ENCODE measurements around the gene CERS6. TPM values are rescaled to one million over a fixed set of nuclear protein-coding genes. Genes with fewer than 3 reads are reported as not detected.

CERS6 gene
- total RNA-seq, 1 experiment from 2014 or later: 30.3 TPM

GRCh38 chr2:168798888-168799410 is 342.9 kb downstream of the CERS6 start:
- DNase-seq (ENCODE audit: low read depth, low spot score) (no peak), ATAC-seq (no peak)
- TF ChIP-seq CTCF (IDR thresholded peaks at IDR 0.05) (no peak), SIN3A (IDR thresholded peaks at IDR 0.05; ENCODE audit: borderline replicate concordance, insufficient read depth, low read depth, low read length) (no peak), TCF7L2 (IDR thresholded peaks at IDR 0.05; ENCODE audit: low read depth, low read length) (no peak), REST (IDR thresholded peaks at IDR 0.05; ENCODE audit: insufficient read depth in 1 of 2, low read depth in 2 of 2, low read length in 1 of 2) (no peak), POLR2AphosphoS5 (IDR thresholded peaks at IDR 0.05; ENCODE audit: low read depth, low read length) (no peak)
- in situ Hi-C loops (cut with HindIII; ENCODE audit: low pct_unique_long_range_greater_than_20kb, low sequenced_read_pairs) (no loop called here), intact Hi-C loops (cut with micrococcal nuclease; ENCODE audit: unreplicated experiment) (no loop called here)
- Histone ChIP-seq H3K4me3 (ENCODE audit: low read depth in 2 of 2, low read length in 2 of 2) (no peak overlapping the region), H3K27me3 (ENCODE audit: control insufficient read depth, insufficient read depth, low read length) (peaks cover 3% of the 10 kb centered on the region; the same call in 1 of the 2 replicates), H3K36me3 (ENCODE audit: control insufficient read depth, insufficient read depth, low read length) (no peaks in the 10 kb centered on the region), H3K27ac (ENCODE audit: low read length) (no peak overlapping the region), H3K9me3 (ENCODE audit: control insufficient read depth, insufficient read depth, low read depth, low read length) (no peaks in the 10 kb centered on the region), H3K4me1 (ENCODE audit: control insufficient read depth, insufficient read depth, low read length) (no peaks in the 10 kb centered on the region)
- POLR2A ChIA-PET: no interaction called here
- CTCF ChIA-PET: no interaction called here
- BruUV-seq (replicated peaks): no TSS peak

- no peaks in the 10 kb centered on the region for H3K4me1 ChIP-seq (ENCODE audit: control insufficient read depth, insufficient read depth, low read length)
- peaks cover 2% of the 10 kb centered on the region; the same call in 1 of the 2 replicates for H3K27me3 ChIP-seq (ENCODE audit: control insufficient read depth, insufficient read depth, low read length)
- DNase-seq (ENCODE audit: low read depth, low spot score) (no peak), ATAC-seq (no peak)
- H3K27ac ChIP-seq (ENCODE audit: low read length): no peak overlapping the region
- no peaks in the 10 kb centered on the region for H3K9me3 ChIP-seq (ENCODE audit: control insufficient read depth, insufficient read depth, low read depth, low read length)
- no peaks in the 10 kb centered on the region for H3K36me3 ChIP-seq (ENCODE audit: control insufficient read depth, insufficient read depth, low read length)
- TF ChIP-seq TCF7L2 (IDR thresholded peaks at IDR 0.05; ENCODE audit: low read depth, low read length) (no peak), REST (IDR thresholded peaks at IDR 0.05; ENCODE audit: insufficient read depth in 1 of 2, low read depth in 2 of 2, low read length in 1 of 2) (no peak), SIN3A (IDR thresholded peaks at IDR 0.05; ENCODE audit: borderline replicate concordance, insufficient read depth, low read depth, low read length) (no peak), CTCF (IDR thresholded peaks at IDR 0.05) (no peak), POLR2AphosphoS5 (IDR thresholded peaks at IDR 0.05; ENCODE audit: low read depth, low read length) (no peak)
- ChIA-PET POLR2A (interaction anchor here (0.7 kb wide), 1 partner anchor 12 kb away, joined by 6 read pairs; no protein-coding TSS in a partner anchor), CTCF (no interaction called here)
- no TSS peak for BruUV-seq (replicated peaks)
- in situ Hi-C loops (cut with HindIII; ENCODE audit: low pct_unique_long_range_greater_than_20kb, low sequenced_read_pairs) (no loop called here), intact Hi-C loops (cut with micrococcal nuclease; ENCODE audit: unreplicated experiment) (no loop called here)
- no peak overlapping the region for H3K4me3 ChIP-seq (ENCODE audit: low read depth in 2 of 2, low read length in 2 of 2)
Measured at GRCh38 chr2:168801471-168801870, 345.4 kb downstream of the CERS6 start.
